Stromal cell of bone marrow (primary cell): ENCODE data around the gene KDM5D.
A peak's percentile ranks its signal among the peaks of the same experiment; 100 is the strongest.

Experiments
- DNase-seq: peaks from one replicate; pipeline ENCODE4 v3.0.0-alpha.2; 2012; ENCODE audit warnings: low read depth

KDM5D gene

DNA sequence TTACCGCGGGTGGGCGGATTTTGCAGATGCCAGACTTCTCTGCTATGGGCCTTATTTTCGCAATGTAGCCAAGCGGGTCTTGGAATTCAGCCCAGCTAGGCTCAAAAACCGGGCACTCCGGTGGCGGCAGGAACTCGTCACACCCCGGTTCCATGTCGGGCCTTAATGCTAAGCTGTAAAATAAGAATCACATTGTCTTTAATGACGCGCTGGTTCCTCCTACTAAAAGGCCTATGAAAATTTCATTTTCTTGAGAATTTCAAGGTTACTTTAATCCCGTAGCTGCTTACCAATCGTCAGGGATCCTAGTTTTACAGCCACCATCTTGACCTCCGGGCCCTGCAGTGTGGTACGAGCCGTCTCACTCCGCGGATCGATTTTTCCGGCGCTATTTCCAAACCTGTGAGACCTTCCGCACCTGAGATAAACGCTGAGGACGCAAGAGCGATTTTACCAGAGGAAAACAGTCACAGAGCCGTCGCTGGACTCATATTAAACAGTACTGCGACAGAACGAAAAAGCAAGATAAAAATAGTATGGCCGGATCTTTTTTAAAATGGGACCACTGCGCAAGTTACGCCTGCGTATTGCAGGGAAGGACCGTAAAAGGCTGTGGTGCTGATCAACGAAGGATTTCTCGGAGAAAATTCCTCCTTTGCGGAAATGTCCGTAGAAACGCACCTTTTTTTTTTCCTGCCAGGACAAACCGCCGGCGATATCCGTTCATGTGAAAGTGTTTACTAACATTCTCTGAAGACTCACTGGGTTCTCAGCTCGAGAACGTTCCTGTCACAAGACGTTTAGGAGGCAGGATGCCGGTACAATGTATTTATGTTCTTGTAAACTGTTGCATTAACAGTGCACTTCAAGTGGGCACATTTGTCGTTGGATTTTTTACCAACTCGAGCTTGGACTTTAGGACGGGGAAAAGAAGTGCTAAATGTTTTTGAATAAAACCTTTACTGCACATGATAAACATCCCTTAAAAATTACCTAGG is at the start of gene KDM5D:
TSS of gene KDM5D (minus strand) at position 346 of the 998 bp plus-strand sequence. CDS start at position 154, 192 bp downstream.
- DNase-seq, result peak; percentile 15

GRCh38 chrY:19768375-19768774 is 23.8 kb upstream of the KDM5D start:
- no peak for DNase-seq

GRCh38 chrY:19743331-19743730 is 1.2 kb downstream of the KDM5D start:
- DNase-seq, result peak; percentile 7

- DNase-seq, result no peak
These were observed 2.4 kb downstream of the KDM5D start for GRCh38 chrY:19742153-19742552.

GRCh38 chrY:19734425-19734824 is 10.1 kb downstream of the KDM5D start:
- DNase-seq, result no peak

GRCh38 chrY:19717950-19718349 is 26.6 kb downstream of the KDM5D start:
- no peak for DNase-seq

- no peak for DNase-seq
These were observed 27.4 kb downstream of the KDM5D start for GRCh38 chrY:19717146-19717545.

DNA sequence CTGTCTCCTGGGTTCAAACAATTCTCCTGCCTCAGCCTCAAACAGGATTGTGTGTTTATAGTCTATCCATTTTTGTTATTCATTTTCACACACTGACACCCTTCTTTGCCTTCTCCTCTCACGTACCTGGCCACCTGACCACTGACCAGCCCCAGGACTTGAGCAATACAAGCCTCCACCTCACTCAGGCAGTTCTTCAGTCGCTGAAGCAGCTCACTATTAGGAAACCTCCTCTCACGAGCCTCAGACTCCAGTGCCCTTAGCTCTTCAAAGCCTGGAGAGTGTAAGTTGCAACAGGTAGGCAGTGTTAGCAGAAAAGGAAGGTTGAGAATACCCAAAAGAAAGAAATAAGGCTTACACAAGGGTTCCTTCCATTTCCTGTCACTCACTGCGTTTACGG is 29.3 kb downstream of the KDM5D start:
- DNase-seq, result no peak

GRCh38 chrY:19713430-19713829 is 31.1 kb downstream of the KDM5D start:
- no peak for DNase-seq

- no peak for DNase-seq
These were observed 38.3 kb downstream of the KDM5D start for GRCh38 chrY:19706273-19706672.

DNA sequence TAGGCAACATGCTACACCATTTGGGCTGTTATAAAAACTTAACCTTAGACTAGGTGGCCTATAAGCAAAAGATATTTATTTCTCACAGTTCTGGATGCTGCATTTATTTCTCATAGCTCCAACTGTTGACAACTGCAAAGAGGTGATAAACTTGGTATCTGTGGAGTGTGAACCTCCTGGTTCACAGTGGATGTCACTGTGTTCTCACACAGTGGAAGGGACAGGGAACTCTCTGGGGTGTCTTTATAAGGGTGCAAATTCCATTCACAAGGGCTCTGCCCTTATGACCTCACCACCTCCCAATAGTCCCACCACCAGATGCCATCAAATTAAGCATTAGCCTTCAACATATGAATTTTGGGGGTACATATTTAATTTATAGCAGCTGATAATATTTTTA is 46.0 kb downstream of the KDM5D start:
- DNase-seq, result no peak

GRCh38 chrY:19680821-19681220 is 63.7 kb downstream of the KDM5D start:
- DNase-seq, result no peak
